GM18873 (cell line): ENCODE results near the gene NCAPG.
A peak's percentile ranks its signal among the peaks of the same experiment; 100 is the strongest.

ENCODE experiments used
- ATAC-seq: cut with Tn5 transposase; IDR thresholded peaks from one replicate; pipeline ENCODE4 v1.9.1; 2021; ENCODE audit warnings: mild to moderate bottlenecking, moderate library complexity, moderate number of reproducible peaks; ENCODE audit not compliant: unreplicated experiment, low FRiP score

Gene NCAPG

GRCh38 chr4:17869327-17869726 lies 58.5 kb downstream of the NCAPG start:
- ATAC-seq = no peak

- ATAC-seq = peak; percentile 97
Observed at GRCh38 chr4:17875402-17876070, 64.8 kb downstream of the NCAPG start.

- ATAC-seq = no peak
Observed at GRCh38 chr4:17876943-17877342, 66.2 kb downstream of the NCAPG start.

GRCh38 chr4:17877661-17878060 lies 66.9 kb downstream of the NCAPG start:
- ATAC-seq = no peak

- ATAC-seq = no peak
Observed at GRCh38 chr4:17884063-17884462, 73.3 kb downstream of the NCAPG start.

GRCh38 chr4:17884511-17884910 lies 73.7 kb downstream of the NCAPG start:
- no peak for ATAC-seq

- no peak for ATAC-seq
Observed at GRCh38 chr4:17889692-17890091, 78.9 kb downstream of the NCAPG start.

- no peak for ATAC-seq
Observed at GRCh38 chr4:17894421-17894820, 83.6 kb downstream of the NCAPG start.
